ENCODE data around the gene TMEM183A. TPM values are rescaled to one million over a fixed set of nuclear protein-coding genes. Genes with fewer than 3 reads are reported as not detected.

TMEM183A gene
- total RNA-seq, 3 donors from 2014 or later: 85.9 to 113 (median 94.1) TPM

DNA sequence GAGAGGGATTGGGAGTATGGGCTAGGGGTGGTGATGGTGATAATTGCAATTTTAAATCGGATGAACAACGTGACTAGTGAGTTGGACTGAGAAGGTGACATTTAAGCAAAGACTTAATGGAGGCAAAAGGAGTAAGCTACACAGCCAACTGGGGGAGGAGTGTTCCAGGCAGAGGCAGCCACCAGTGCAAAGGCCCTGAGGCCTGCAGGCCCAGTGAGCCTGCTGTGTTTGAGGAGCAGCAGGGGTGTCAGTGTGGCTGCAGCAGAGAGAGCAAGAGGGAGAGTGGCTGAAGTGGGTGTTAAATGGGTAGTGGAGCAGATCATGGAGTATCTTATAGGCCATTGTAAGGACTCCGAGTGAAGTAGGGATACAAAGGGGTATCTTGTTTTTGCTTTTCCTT lies 59.8 kb downstream of the TMEM183A start:
- no peaks in the 10 kb centered on the region for H3K4me1 ChIP-seq
- intact Hi-C loops (cut with DNase I; ENCODE audit: low total_unique reads): no loop called here

DNA sequence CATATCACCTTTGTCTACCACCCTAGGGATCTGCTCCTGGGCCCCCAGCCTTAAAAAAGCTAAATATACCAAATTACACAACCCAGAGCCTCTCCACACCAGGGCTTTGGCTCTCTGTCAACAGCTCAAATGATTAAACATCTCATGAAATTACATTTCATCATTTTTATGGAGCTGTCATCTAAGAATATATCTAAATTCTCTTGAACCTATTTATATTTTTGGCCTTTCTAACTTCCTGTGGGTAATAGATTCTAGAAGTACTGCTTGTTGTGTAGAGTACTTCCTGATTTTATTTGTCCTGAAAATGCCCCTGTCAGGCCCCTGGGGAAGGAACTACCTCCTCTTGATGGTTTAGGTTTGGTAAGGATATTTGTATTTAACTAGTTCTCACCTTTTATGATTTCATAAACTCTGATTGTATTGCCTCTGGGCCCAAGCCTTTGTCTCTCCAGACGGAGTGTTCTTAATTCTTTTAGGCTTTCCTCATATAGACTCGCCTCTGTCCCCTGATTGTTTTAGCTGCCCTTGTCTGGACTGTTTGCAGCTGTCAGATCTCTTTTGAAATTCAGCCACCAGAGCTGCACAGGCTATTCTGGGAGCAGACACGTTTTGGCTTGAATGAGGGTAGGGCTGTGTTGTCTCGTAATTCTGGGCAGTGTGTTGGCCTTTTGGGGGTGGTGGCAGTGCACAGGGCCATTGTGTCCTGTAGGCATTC lies 62.0 kb downstream of the TMEM183A start:
- Histone ChIP-seq H3K27ac (no peak overlapping the region), H3K4me1 (no peaks in the 10 kb centered on the region), H3K9me3 (no peaks in the 10 kb centered on the region), H3K27me3 (no peaks in the 10 kb centered on the region), H3K36me3 (no peaks in the 10 kb centered on the region), H3K4me3 (no peak overlapping the region)
- TF ChIP-seq POLR2AphosphoS5 (IDR thresholded peaks at IDR 0.05) (no peak), POLR2A (IDR thresholded peaks at IDR 0.05) (no peak)
- TF ChIP-seq, protein P1, sequence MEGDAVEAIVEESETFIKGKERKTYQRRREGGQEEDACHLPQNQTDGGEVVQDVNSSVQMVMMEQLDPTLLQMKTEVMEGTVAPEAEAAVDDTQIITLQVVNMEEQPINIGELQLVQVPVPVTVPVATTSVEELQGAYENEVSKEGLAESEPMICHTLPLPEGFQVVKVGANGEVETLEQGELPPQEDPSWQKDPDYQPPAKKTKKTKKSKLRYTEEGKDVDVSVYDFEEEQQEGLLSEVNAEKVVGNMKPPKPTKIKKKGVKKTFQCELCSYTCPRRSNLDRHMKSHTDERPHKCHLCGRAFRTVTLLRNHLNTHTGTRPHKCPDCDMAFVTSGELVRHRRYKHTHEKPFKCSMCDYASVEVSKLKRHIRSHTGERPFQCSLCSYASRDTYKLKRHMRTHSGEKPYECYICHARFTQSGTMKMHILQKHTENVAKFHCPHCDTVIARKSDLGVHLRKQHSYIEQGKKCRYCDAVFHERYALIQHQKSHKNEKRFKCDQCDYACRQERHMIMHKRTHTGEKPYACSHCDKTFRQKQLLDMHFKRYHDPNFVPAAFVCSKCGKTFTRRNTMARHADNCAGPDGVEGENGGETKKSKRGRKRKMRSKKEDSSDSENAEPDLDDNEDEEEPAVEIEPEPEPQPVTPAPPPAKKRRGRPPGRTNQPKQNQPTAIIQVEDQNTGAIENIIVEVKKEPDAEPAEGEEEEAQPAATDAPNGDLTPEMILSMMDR (IDR thresholded peaks at IDR 0.05): no peak
- DNase-seq (ENCODE audit: low spot score in 2 of 2): no peak
- intact Hi-C loops (cut with DNase I; ENCODE audit: low total_unique reads): no loop called here

More for the DNA sequence above, 59.8 kb downstream of the TMEM183A start:
- DNase-seq (ENCODE audit: low spot score in 2 of 2): no peak
- Histone ChIP-seq H3K27me3 (no peaks in the 10 kb centered on the region), H3K4me3 (no peak overlapping the region), H3K9me3 (no peaks in the 10 kb centered on the region), H3K36me3 (no peaks in the 10 kb centered on the region), H3K27ac (no peak overlapping the region)
- TF ChIP-seq, protein P1 (IDR thresholded peaks at IDR 0.05): no peak
- TF ChIP-seq POLR2A (IDR thresholded peaks at IDR 0.05): no peak
- TF ChIP-seq POLR2AphosphoS5 (IDR thresholded peaks at IDR 0.05): no peak

DNA sequence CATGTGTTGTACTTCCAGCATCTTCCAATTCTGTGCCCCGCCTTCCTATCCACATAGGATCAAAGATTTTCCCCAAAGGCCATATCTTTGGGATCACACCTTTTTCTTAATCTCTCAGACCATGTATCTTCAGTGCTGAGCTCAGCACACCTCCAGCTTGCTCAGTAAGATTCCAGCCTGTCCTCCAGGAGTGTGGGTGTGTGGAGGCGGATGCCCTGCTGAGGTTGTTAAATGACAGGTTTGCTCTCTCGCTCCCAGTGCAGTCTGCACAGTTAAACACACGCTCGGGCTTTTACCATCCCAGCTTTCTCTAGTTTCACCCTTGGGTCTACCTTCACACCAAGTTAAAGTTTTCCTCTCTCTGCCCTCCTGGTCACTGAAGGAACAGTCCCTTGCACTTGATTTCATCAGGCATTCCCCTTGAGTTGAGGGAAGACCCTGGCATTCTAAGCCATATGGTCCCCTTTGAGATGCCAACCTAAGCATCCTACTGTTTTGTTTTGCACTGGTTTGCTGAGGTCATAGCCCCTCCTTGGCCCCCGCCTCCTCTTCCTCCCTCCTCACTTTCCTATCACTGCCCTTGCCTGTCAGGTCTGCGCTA lies 64.9 kb downstream of the TMEM183A start:
- DNase-seq (ENCODE audit: low spot score in 2 of 2): no peak
- intact Hi-C loops (cut with DNase I; ENCODE audit: low total_unique reads): no loop called here
- TF ChIP-seq POLR2AphosphoS5 (IDR thresholded peaks at IDR 0.05) (no peak), POLR2A (IDR thresholded peaks at IDR 0.05) (no peak)
- TF ChIP-seq, protein P1 (IDR thresholded peaks at IDR 0.05): no peak
- no peaks in the 10 kb centered on the region for H3K4me1 ChIP-seq
- H3K27ac ChIP-seq: no peak overlapping the region
- no peaks in the 10 kb centered on the region for H3K27me3 ChIP-seq
- H3K4me3 ChIP-seq: no peak overlapping the region
- H3K9me3 ChIP-seq: no peaks in the 10 kb centered on the region
- H3K36me3 ChIP-seq: no peaks in the 10 kb centered on the region

DNA sequence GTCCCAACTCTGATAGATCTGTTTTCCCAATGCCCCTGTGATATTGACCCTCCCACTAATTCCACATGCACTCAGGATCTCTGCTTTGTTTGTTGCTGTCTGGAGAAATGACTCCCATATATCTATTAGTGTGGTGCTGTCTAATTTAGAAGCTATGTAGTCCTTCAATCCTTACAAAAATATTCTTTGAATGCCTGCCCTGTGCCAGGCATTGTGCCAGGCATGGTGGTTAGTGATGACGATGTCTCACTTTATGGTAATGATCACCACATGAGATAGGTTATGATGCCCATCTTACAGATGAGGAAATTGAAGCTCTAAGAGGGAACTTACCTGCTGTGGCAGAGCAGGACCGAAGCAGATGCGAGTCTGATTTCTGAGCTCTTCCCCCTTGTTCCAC lies 65.7 kb downstream of the TMEM183A start:
- Histone ChIP-seq H3K27ac (no peak overlapping the region), H3K9me3 (no peaks in the 10 kb centered on the region), H3K4me3 (no peak overlapping the region), H3K4me1 (no peaks in the 10 kb centered on the region), H3K27me3 (no peaks in the 10 kb centered on the region), H3K36me3 (no peaks in the 10 kb centered on the region)
- TF ChIP-seq, protein P1 (IDR thresholded peaks at IDR 0.05): no peak
- intact Hi-C loops (cut with DNase I; ENCODE audit: low total_unique reads): no loop called here
- no peak for DNase-seq (ENCODE audit: low spot score in 2 of 2)

DNA sequence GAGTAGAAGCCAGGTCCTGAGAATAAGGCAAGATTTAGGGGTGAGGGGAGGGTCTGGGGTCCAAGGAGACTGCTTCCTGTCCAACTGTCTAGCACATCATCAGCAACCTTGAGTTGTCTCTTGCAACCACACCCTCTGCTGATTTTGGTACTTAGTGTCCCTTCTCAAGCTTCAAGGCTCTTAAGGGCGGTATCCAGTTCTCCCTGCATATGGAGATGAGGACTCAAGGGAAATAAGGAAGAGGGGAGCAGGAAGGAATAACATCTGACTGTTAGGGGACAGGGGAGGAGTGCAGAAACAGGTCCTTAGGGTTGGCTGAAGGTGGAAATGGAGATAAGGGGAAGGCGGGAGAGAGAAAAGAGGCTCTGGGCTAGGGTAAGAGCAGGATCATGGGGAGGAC lies 66.3 kb downstream of the TMEM183A start:
- no peak overlapping the region for H3K27ac ChIP-seq
- H3K9me3 ChIP-seq: no peaks in the 10 kb centered on the region
- H3K4me3 ChIP-seq: no peak overlapping the region
- DNase-seq (ENCODE audit: low spot score in 2 of 2): no peak
- intact Hi-C loops (cut with DNase I; ENCODE audit: low total_unique reads): no loop called here
- TF ChIP-seq POLR2A (IDR thresholded peaks at IDR 0.05): no peak
- TF ChIP-seq, protein P1 (IDR thresholded peaks at IDR 0.05): no peak
- no peak for TF ChIP-seq POLR2AphosphoS5 (IDR thresholded peaks at IDR 0.05)
- H3K36me3 ChIP-seq: no peaks in the 10 kb centered on the region
- no peaks in the 10 kb centered on the region for H3K27me3 ChIP-seq
- H3K4me1 ChIP-seq: no peaks in the 10 kb centered on the region

Measured in breast epithelium (tissue), 4 donors.